B cell (primary cell): ENCODE results near the gene CMIP. TPM values are rescaled to one million over a fixed set of nuclear protein-coding genes. Genes with fewer than 3 reads are reported as not detected.

Experiments
- ATAC-seq: fragments of 200-7000 bp; cut with Tn5 transposase; one replicate; pipeline ENCODE4 v1.10.0; 2021; ENCODE audit warnings: low read depth, mild to moderate bottlenecking, moderate number of reproducible peaks, moderate library complexity
- CTCF ChIA-PET: fragments of 350-600 bp; sonication (Branson Sonifier 250); formaldehyde crosslinking; loops from one replicate; lab custom pipeline; 2021; ENCODE audit warnings: antibody characterized with exemption, inconsistent platforms; lab: Charles Lee
- POLR2A ChIA-PET: fragments of 350-600 bp; sonication (Branson Sonifier 250); formaldehyde crosslinking; loops from one replicate; lab custom pipeline; 2021; ENCODE audit warnings: antibody characterized with exemption; lab: Charles Lee
- DNase-seq: peaks from one replicate; pipeline ENCODE4 v3.0.0; 2013
- H2AFZ ChIP-seq: 2 replicates; pipeline ENCODE4 v1.6.1; 2012; ENCODE audit warnings: mild to moderate bottlenecking, low read depth, low read length; ENCODE audit not compliant: insufficient read depth, poor library complexity, severe bottlenecking
- H3K27ac ChIP-seq, 2 donors: 1 replicate in 1 of 2; 2 replicates in 1 of 2; pipeline ENCODE4 v1.5.1; 2012 to 2013; ENCODE audit warnings: low read length in 2 of 2, mild to moderate bottlenecking in 2 of 2, moderate library complexity in 1 of 2
- H3K27me3 ChIP-seq, 4 experiments: fragments of 200-600 bp in 1 of 4; sonication (generic) in 1 of 4; replicated peaks in 1 of 4; 1 replicate in 2 of 4; 2 replicates in 2 of 4; pipeline versions ENCODE4 v1.6.1 to v1.7.0; 2013 to 2016; ENCODE audit warnings: low read length in 3 of 4, mild to moderate bottlenecking in 2 of 4, mixed read lengths in 1 of 4, moderate library complexity in 1 of 4; ENCODE audit not compliant: insufficient read depth in 4 of 4, control insufficient read depth in 3 of 4; ENCODE audit errors: control extremely low read depth in 1 of 4
- H3K36me3 ChIP-seq, 2 experiments: replicated peaks in 1 of 2; 1 replicate in 1 of 2; 2 replicates in 1 of 2; pipeline versions ENCODE4 v1.6.1 to v1.7.1; 2013; ENCODE audit warnings: low read length in 1 of 2; ENCODE audit not compliant: insufficient read depth in 2 of 2, control insufficient read depth in 1 of 2; ENCODE audit errors: control extremely low read depth in 1 of 2, extremely low read depth in 1 of 2
- H3K4me1 ChIP-seq, 2 donors: fragments of 200-600 bp in 1 of 2; sonication (generic) in 1 of 2; 1 replicate in 1 of 2; 2 replicates in 1 of 2; pipeline versions ENCODE4 v1.5.1 to v1.6.1; 2013 to 2017; ENCODE audit warnings: low read length in 2 of 2; ENCODE audit not compliant: control insufficient read depth in 2 of 2, insufficient read depth in 2 of 2
- H3K4me2 ChIP-seq: replicated peaks from 2 replicates; pipeline ENCODE3; 2012; ENCODE audit warnings: mild to moderate bottlenecking, low read depth, low read length; ENCODE audit not compliant: poor library complexity, severe bottlenecking
- H3K4me3 ChIP-seq, 5 experiments: fragments of 200-600 bp in 1 of 5; sonication (generic) in 1 of 5; 1 replicate in 3 of 5; 2 replicates in 2 of 5; pipeline versions ENCODE4 v1.5.1 to v1.7.0; 2011 to 2016; ENCODE audit warnings: low read length in 4 of 5, mild to moderate bottlenecking in 4 of 5, low read depth in 2 of 5, control low read depth in 1 of 5, moderate library complexity in 1 of 5; ENCODE audit not compliant: insufficient read depth in 1 of 5; ENCODE audit errors: control extremely low read depth in 1 of 5, extremely low read depth in 1 of 5
- H3K79me2 ChIP-seq: fragments of 200-600 bp; sonication (generic); one replicate; pipeline ENCODE4 v1.6.0; 2016; ENCODE audit warnings: low read length; ENCODE audit not compliant: control insufficient read depth, insufficient read depth
- H3K9ac ChIP-seq: fragments of 200-600 bp; sonication (generic); 2 replicates; pipeline ENCODE4 v1.6.1; 2017; ENCODE audit warnings: mild to moderate bottlenecking, low read length, moderate library complexity
- H3K9me3 ChIP-seq, 3 donors: one replicate each; pipeline versions ENCODE4 v1.6.1 to v1.7.1; 2013; ENCODE audit warnings: low read length in 2 of 3; ENCODE audit not compliant: control insufficient read depth in 2 of 3, insufficient read depth in 1 of 3; ENCODE audit errors: control extremely low read depth in 1 of 3
- H4K20me1 ChIP-seq: 2 replicates; pipeline ENCODE4 v1.6.0; 2012; ENCODE audit warnings: mild to moderate bottlenecking, low read length; ENCODE audit not compliant: insufficient read depth, control insufficient read depth, poor library complexity, severe bottlenecking
- H3K27ac Mint-ChIP-seq: one replicate; pipeline ENCODE4 v1.8.0; 2021; ENCODE audit warnings: mixed read lengths
- H3K27me3 Mint-ChIP-seq: one replicate; pipeline ENCODE4 v1.8.0; 2021; ENCODE audit warnings: mixed read lengths
- H3K4me1 Mint-ChIP-seq: one replicate; pipeline ENCODE4 v1.8.0; 2021; ENCODE audit warnings: mixed read lengths
- H3K4me3 Mint-ChIP-seq: one replicate; pipeline ENCODE4 v1.8.0; 2021; ENCODE audit warnings: mixed read lengths
- H3K9me3 Mint-ChIP-seq: one replicate; pipeline ENCODE4 v1.8.0; 2022; ENCODE audit warnings: mixed read lengths; ENCODE audit not compliant: insufficient read depth
- CTCF ChIP-seq: fragments of 200-600 bp; IDR thresholded peaks from one replicate; pipeline ENCODE4 v1.8.0; 2022; ENCODE audit warnings: antibody characterized with exemption, mild to moderate bottlenecking
- EZH2 ChIP-seq: IDR thresholded peaks from 2 replicates; pipeline ENCODE4 v1.6.1; 2012; ENCODE audit warnings: borderline replicate concordance, low read depth, mild to moderate bottlenecking, moderate library complexity, low read length; ENCODE audit not compliant: insufficient read depth, poor library complexity, severe bottlenecking
- WGBS: methylation state at CpG from one replicate; pipeline ENCODE4 v1.1.5; 2013; ENCODE audit warnings: missing lambda C conversion rate; ENCODE audit not compliant: insufficient coverage; 5-methylcytosine and 5-hydroxymethylcytosine counted together
- intact Hi-C: fragments of 100-400 bp; cut with micrococcal nuclease; formaldehyde crosslinking; loops from one replicate; pipeline ENCODE4 v1.10.0; 2022
- polyA plus RNA-seq: library from polyadenylated mRNA; depleted of rRNA; stranded (reverse); fragments of >200 nt; gene quantifications from 2 replicates; pipeline ENCODE4 v1.2.3, GENCODE V29; 2012
- total RNA-seq, 2 donors: library from RNA; stranded (reverse); fragments of 120-200 nt in 1 of 2; gene quantifications; 1 replicate in 1 of 2; 2 replicates in 1 of 2; pipeline versions ENCODE4 v1.2.3 to v1.2.4, GENCODE V29; 2013 to 2022

CMIP gene
- total and polyA plus RNA-seq, 2 donors (not counting 1 experiment from before 2014, with no cell fraction given), result 27.1 to 155 TPM

GRCh38 chr16:81470796-81471636, 26.4 kb downstream of the CMIP start:
- Histone ChIP-seq H2AFZ (no peak overlapping the region), H4K20me1 (peaks cover 19% of the 10 kb centered on the region), H3K4me2 (peak overlapping the region; percentile 74), H3K9ac (no peak overlapping the region), H3K27me3 (no peaks in the 10 kb centered on the region), H3K27ac (peak overlapping the region; percentile 39 to 82), H3K9me3 (no peaks in the 10 kb centered on the region), H3K4me3 (no peak overlapping the region), H3K36me3 (peaks cover 0 to 22% of the 10 kb centered on the region in 2 experiments), H3K79me2 (peaks cover 95% of the 10 kb centered on the region), H3K4me1 (peaks cover 56 to 72% of the 10 kb centered on the region in 2 donors)
- Mint-ChIP-seq H3K4me3 (peak overlapping the region; percentile 80), H3K27me3 (no peaks in the 10 kb centered on the region), H3K27ac (peak overlapping the region; percentile 89), H3K9me3 (no peaks in the 10 kb centered on the region), H3K4me1 (peaks cover 82% of the 10 kb centered on the region)
- DNase-seq (no peak), ATAC-seq (no peak)
- TF ChIP-seq EZH2 (no peak), CTCF (no peak)
- intact Hi-C loops, result loop anchor here (1.0 kb wide), 1 partner anchor 10 kb away; no protein-coding TSS in a partner anchor
- ChIA-PET CTCF (interaction anchor here (1.3 to 2.3 kb wide), 3 partner anchors 8 to 30 kb away, joined by 7 to 11 read pairs (median 7); no protein-coding TSS in a partner anchor), POLR2A (no interaction called here)
- WGBS, result 88% methylated on average over 5 of the region's 9 CpGs

GRCh38 chr16:81471882-81472281, 27.3 kb downstream of the CMIP start:
- H4K20me1 ChIP-seq, result peaks cover 19% of the 10 kb centered on the region
- DNase-seq (no peak), ATAC-seq (no peak)
- peaks cover 95% of the 10 kb centered on the region for H3K79me2 ChIP-seq
- peaks cover 0 to 25% of the 10 kb centered on the region in 2 experiments for H3K36me3 ChIP-seq
- H3K9me3 ChIP-seq, result no peaks in the 10 kb centered on the region
- intact Hi-C loops, result no loop called here
- ChIA-PET POLR2A (no interaction called here), CTCF (interaction anchor here (1.8 kb wide), 1 partner anchor 9 kb away, joined by 9 read pairs; no protein-coding TSS in a partner anchor)
- WGBS, result 87% methylated on average over 6 of the region's 8 CpGs
- Mint-ChIP-seq H3K9me3 (no peaks in the 10 kb centered on the region), H3K4me1 (peaks cover 84% of the 10 kb centered on the region), H3K27ac (peak overlapping the region; percentile 2), H3K4me3 (no peak overlapping the region), H3K27me3 (no peaks in the 10 kb centered on the region)
- H3K27me3 ChIP-seq, result no peaks in the 10 kb centered on the region
- H2AFZ ChIP-seq, result no peak overlapping the region
- peaks cover 65 to 74% of the 10 kb centered on the region in 2 donors for H3K4me1 ChIP-seq
- peak overlapping the region; percentile 22 for H3K4me2 ChIP-seq
- TF ChIP-seq CTCF, result no peak
- TF ChIP-seq EZH2, result no peak
- no peak overlapping the region for H3K4me3 ChIP-seq
- no peak overlapping the region for H3K9ac ChIP-seq
- peak overlapping the region in 1 of 2 donors; percentile 10 for H3K27ac ChIP-seq
